Gastrocnemius medialis (tissue), 4 donors: ENCODE measurements around the gene RNF213.

Experiments used
- CTCF ChIP-seq, 5 experiments: fragments of 450-650 bp in 3 of 5; fragments of 200-600 bp in 2 of 5; sonication (generic) in 2 of 5; IDR thresholded peaks in 4 of 5; conservative IDR thresholded peaks in 1 of 5; 1 replicate in 4 of 5; 2 replicates in 1 of 5; pipeline ENCODE4 v1.5.1; 2016 to 2019; ENCODE audit warnings: antibody characterized with exemption in 5 of 5, mild to moderate bottlenecking in 3 of 5, moderate library complexity in 3 of 5
- POLR2A ChIP-seq, 2 donors: fragments of 450-650 bp; IDR thresholded peaks; one replicate each; pipeline ENCODE4 v1.6.1; 2017; ENCODE audit warnings: antibody characterized with exemption in 2 of 2, mild to moderate bottlenecking in 2 of 2, moderate library complexity in 2 of 2

- TF ChIP-seq CTCF (IDR thresholded peaks at IDR 0.05 in 4 of 5, conservative IDR thresholded peaks at IDR 0.05 in 1 of 5) (no peak), POLR2A (IDR thresholded peaks at IDR 0.05) (no peak)
Observed at GRCh38 chr17:80365983-80366382, 105.3 kb downstream of the RNF213 start.
